ENCODE data around the gene DSCAM.

DNA sequence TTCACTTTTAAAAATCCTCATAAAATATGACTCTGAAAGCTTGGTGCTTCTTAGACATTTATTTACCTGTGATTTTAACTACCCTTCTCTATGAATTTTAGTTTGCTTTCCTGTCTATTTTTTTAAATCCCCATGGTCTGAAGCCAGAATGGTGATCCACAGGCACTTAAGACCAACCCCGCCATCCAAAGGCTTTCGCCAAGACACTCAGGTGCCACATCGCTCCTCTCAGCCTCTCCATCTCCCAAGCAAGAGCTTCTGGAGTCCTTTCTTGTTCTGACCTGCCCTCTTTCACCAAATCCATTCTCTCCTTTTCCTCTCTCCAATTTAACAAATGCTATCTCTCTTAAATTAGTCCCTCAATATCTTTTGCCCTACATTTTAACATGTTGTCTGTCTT is 515.2 kb downstream of the DSCAM start:
- TF ChIP-seq TAF1 (IDR thresholded peaks at IDR 0.05; ENCODE audit: borderline replicate concordance, insufficient read depth, low read length) = no peak
- TF ChIP-seq, protein P1, sequence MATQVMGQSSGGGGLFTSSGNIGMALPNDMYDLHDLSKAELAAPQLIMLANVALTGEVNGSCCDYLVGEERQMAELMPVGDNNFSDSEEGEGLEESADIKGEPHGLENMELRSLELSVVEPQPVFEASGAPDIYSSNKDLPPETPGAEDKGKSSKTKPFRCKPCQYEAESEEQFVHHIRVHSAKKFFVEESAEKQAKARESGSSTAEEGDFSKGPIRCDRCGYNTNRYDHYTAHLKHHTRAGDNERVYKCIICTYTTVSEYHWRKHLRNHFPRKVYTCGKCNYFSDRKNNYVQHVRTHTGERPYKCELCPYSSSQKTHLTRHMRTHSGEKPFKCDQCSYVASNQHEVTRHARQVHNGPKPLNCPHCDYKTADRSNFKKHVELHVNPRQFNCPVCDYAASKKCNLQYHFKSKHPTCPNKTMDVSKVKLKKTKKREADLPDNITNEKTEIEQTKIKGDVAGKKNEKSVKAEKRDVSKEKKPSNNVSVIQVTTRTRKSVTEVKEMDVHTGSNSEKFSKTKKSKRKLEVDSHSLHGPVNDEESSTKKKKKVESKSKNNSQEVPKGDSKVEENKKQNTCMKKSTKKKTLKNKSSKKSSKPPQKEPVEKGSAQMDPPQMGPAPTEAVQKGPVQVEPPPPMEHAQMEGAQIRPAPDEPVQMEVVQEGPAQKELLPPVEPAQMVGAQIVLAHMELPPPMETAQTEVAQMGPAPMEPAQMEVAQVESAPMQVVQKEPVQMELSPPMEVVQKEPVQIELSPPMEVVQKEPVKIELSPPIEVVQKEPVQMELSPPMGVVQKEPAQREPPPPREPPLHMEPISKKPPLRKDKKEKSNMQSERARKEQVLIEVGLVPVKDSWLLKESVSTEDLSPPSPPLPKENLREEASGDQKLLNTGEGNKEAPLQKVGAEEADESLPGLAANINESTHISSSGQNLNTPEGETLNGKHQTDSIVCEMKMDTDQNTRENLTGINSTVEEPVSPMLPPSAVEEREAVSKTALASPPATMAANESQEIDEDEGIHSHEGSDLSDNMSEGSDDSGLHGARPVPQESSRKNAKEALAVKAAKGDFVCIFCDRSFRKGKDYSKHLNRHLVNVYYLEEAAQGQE (IDR thresholded peaks at IDR 0.05; ENCODE audit: insufficient read depth in 1 of 2, low read depth in 2 of 2, low read length in 2 of 2) = no peak
- no peak for TF ChIP-seq POLR2AphosphoS5 (IDR thresholded peaks at IDR 0.05; ENCODE audit: low read depth, low read length)
- TF ChIP-seq SIN3A (IDR thresholded peaks at IDR 0.05; ENCODE audit: borderline replicate concordance, insufficient read depth, low read length) = no peak

Data from PFSK-1 (cell line).